Ishikawa (cell line): ENCODE measurements around the gene TREH.

ENCODE experiments used
- CEBPB ChIP-seq: IDR thresholded peaks from 2 replicates; pipeline ENCODE4 v1.6.1; 2012
- CREB1 ChIP-seq: IDR thresholded peaks from 2 replicates; pipeline ENCODE4 v1.6.1; 2012; ENCODE audit warnings: low read depth
- EGR1 ChIP-seq: IDR thresholded peaks from 2 replicates; pipeline ENCODE4 v1.6.1; 2012
- EP300 ChIP-seq: IDR thresholded peaks from 2 replicates; pipeline ENCODE4 v1.6.1; 2012; ENCODE audit warnings: borderline replicate concordance
- FOXM1 ChIP-seq: IDR thresholded peaks from 2 replicates; pipeline ENCODE4 v1.6.1; 2012; ENCODE audit warnings: low read depth, borderline replicate concordance
- MAX ChIP-seq: IDR thresholded peaks from 2 replicates; pipeline ENCODE4 v1.6.1; 2012
- NFIC ChIP-seq: IDR thresholded peaks from 2 replicates; pipeline ENCODE4 v1.6.1; 2012
- RAD21 ChIP-seq: IDR thresholded peaks from 2 replicates; pipeline ENCODE4 v1.6.1; 2012; ENCODE audit warnings: low read depth
- TAF1 ChIP-seq: IDR thresholded peaks from 2 replicates; pipeline ENCODE4 v1.6.1; 2012; ENCODE audit warnings: low read depth, mild to moderate bottlenecking
- TCF12 ChIP-seq: IDR thresholded peaks from 2 replicates; pipeline ENCODE4 v1.6.1; 2012; ENCODE audit warnings: low read depth
- TEAD4 ChIP-seq: IDR thresholded peaks from 2 replicates; pipeline ENCODE4 v1.6.1; 2012
- USF1 ChIP-seq: IDR thresholded peaks from 2 replicates; pipeline ENCODE4 v1.6.1; 2012
- YY1 ChIP-seq: IDR thresholded peaks from 2 replicates; pipeline ENCODE4 v1.6.1; 2012; ENCODE audit warnings: low read depth
- ZBTB7A ChIP-seq: IDR thresholded peaks from 2 replicates; pipeline ENCODE4 v1.6.1; 2012; ENCODE audit warnings: low read depth
- TF ChIP-seq, protein P1 (sequence below): IDR thresholded peaks from 2 replicates; pipeline ENCODE4 v1.6.1; 2012; ENCODE audit warnings: low read depth, mild to moderate bottlenecking

The TREH gene

GRCh38 chr11:118670063-118670462, 9.4 kb downstream of the TREH start:
- TF ChIP-seq TEAD4: no peak

DNA sequence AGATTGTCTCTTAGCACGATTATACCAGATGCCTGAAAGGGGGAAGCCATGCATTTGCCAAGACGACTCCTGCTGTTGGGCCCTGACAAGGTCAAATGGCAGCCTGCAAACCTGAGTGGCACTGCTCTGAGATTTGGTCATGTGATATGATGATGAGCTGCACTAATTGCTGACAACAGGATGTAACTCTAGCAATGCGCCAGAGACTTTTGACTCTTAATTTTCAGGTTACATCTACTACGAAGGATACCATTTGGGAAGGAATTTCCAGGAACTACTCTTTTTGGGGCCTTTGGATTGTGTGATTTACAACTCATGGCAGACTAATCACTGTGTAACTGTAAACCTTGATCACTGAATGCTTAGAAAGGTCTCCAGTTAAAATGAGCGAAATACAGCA, 13.1 kb downstream of the TREH start:
- TF ChIP-seq MAX (no peak), CREB1 (no peak), TCF12 (no peak), CEBPB (no peak), NFIC (no peak), YY1 (no peak), RAD21 (no peak), TAF1 (no peak), EGR1 (no peak), FOXM1 (no peak), USF1 (no peak), ZBTB7A (no peak), EP300 (no peak), TEAD4 (no peak)
- TF ChIP-seq, protein P1, sequence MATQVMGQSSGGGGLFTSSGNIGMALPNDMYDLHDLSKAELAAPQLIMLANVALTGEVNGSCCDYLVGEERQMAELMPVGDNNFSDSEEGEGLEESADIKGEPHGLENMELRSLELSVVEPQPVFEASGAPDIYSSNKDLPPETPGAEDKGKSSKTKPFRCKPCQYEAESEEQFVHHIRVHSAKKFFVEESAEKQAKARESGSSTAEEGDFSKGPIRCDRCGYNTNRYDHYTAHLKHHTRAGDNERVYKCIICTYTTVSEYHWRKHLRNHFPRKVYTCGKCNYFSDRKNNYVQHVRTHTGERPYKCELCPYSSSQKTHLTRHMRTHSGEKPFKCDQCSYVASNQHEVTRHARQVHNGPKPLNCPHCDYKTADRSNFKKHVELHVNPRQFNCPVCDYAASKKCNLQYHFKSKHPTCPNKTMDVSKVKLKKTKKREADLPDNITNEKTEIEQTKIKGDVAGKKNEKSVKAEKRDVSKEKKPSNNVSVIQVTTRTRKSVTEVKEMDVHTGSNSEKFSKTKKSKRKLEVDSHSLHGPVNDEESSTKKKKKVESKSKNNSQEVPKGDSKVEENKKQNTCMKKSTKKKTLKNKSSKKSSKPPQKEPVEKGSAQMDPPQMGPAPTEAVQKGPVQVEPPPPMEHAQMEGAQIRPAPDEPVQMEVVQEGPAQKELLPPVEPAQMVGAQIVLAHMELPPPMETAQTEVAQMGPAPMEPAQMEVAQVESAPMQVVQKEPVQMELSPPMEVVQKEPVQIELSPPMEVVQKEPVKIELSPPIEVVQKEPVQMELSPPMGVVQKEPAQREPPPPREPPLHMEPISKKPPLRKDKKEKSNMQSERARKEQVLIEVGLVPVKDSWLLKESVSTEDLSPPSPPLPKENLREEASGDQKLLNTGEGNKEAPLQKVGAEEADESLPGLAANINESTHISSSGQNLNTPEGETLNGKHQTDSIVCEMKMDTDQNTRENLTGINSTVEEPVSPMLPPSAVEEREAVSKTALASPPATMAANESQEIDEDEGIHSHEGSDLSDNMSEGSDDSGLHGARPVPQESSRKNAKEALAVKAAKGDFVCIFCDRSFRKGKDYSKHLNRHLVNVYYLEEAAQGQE: no peak

- TF ChIP-seq EGR1 (no peak), RAD21 (no peak)
Measured at GRCh38 chr11:118663902-118664301, 15.5 kb downstream of the TREH start.

- TF ChIP-seq TAF1 (no peak), ZBTB7A (no peak), TCF12 (no peak), USF1 (no peak), RAD21 (no peak), CEBPB (no peak), EGR1 (no peak)
- TF ChIP-seq, protein P1: no peak
Measured at GRCh38 chr11:118663381-118663780, 16.1 kb downstream of the TREH start.

DNA sequence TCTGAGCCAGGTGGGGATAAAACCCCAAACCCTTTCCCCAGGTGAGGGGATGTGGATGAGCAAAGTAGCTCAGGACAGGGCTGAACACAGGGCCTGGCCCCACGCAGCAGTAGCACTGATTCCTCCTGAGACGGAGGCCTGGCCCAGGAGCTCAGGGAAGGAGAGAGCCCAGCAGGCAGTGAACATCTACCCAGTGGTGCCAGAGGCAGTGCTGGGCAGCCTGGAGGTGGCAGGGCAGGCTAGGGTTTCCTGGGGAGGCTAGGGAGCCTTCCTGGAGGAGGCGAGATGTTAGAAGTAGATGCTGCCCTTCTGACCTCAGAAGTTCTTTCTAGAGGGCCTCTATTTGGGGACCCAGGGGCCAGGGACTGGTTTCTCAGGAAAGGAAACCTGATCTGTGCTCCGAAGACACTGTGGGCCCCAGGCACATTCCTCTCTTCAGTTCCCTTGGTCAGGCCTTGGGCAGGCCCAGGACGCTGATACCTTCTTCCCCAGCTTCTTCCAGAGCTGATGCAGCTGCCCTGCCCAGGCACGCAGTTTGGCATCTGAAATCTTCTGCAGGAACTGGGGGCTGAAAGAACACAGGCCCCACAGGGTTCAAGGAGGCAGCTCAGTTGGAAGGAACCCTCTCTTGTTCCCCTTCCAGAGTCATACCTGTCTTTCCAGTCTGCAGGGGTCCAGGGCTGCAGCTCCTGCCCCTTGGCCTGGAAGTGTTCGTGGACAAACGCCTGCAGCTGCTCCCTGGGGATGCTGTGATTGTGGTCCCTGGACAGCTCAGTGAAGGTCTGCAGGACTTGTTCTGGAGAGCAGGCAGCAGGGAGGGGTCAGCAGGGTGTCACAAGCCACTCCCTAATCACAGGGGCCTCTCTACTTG, 16.8 kb downstream of the TREH start:
- TF ChIP-seq FOXM1 (no peak), EGR1 (no peak), ZBTB7A (no peak), RAD21 (no peak), CREB1 (no peak)
- TF ChIP-seq, protein P1: no peak
